Glutamatergic neuron (in vitro differentiated cells): ENCODE data around the gene TSPAN31. TPM values are rescaled to one million over a fixed set of nuclear protein-coding genes. Genes with fewer than 3 reads are reported as not detected.

Source experiments
- DNase-seq: peaks from one replicate; pipeline ENCODE4 v3.0.0; 2022
- H3K27ac Mint-ChIP-seq: one replicate; pipeline ENCODE4 v1.8.0; 2020; ENCODE audit warnings: mild to moderate bottlenecking, mixed read lengths, inconsistent platforms; ENCODE audit not compliant: unreplicated experiment
- H3K27me3 Mint-ChIP-seq: one replicate; pipeline ENCODE4 v1.8.0; 2020; ENCODE audit warnings: mild to moderate bottlenecking, moderate library complexity, mixed read lengths, inconsistent platforms; ENCODE audit not compliant: unreplicated experiment
- H3K36me3 Mint-ChIP-seq: one replicate; pipeline ENCODE4 v1.8.0; 2020; ENCODE audit warnings: mild to moderate bottlenecking, mixed read lengths, inconsistent platforms; ENCODE audit not compliant: unreplicated experiment
- H3K4me1 Mint-ChIP-seq: one replicate; pipeline ENCODE4 v1.8.0; 2020; ENCODE audit warnings: mild to moderate bottlenecking, low read depth, mixed read lengths, inconsistent platforms; ENCODE audit not compliant: unreplicated experiment
- H3K4me3 Mint-ChIP-seq: one replicate; pipeline ENCODE4 v1.8.0; 2020; ENCODE audit warnings: mild to moderate bottlenecking, mixed read lengths, inconsistent platforms; ENCODE audit not compliant: unreplicated experiment
- H3K9me3 Mint-ChIP-seq: one replicate; pipeline ENCODE4 v1.8.0; 2020; ENCODE audit warnings: mild to moderate bottlenecking, moderate library complexity, mixed read lengths, inconsistent platforms; ENCODE audit not compliant: unreplicated experiment
- CTCF ChIP-seq: fragments of 200-600 bp; sonication (generic); IDR thresholded peaks from one replicate; pipeline ENCODE4 v1.5.0; 2021; ENCODE audit not compliant: partially characterized antibody, unreplicated experiment
- long read RNA-seq: library from polyadenylated mRNA; unstranded; transcript quantifications from one replicate; pipeline ENCODE4 v2.0.0, GENCODE V29; 2020; ENCODE audit not compliant: unreplicated experiment
- total RNA-seq: library from RNA; stranded (reverse); fragmentation: NEBNext Ultra II Directional; extraction: Animal tissue kit (Norgen Biotek cat#: 25700); gene quantifications from one replicate; pipeline ENCODE4 v1.2.1, GENCODE V29; 2021; ENCODE audit not compliant: unreplicated experiment

Gene TSPAN31
- total RNA-seq = 27.2 TPM
- long read RNA-seq, transcript TSPAN31-201 (6 exons, 1,849 nt) = major isoform, 9 of 17 reads
- long read RNA-seq, partial matches to known transcripts = 6 of 17 reads
- long read RNA-seq, other reads (novel, unspliced or antisense) = 2 of 17 reads

GRCh38 chr12:57744777-57745484, at the start of gene TSPAN31:
Gene TSPAN31, plus strand, starts transcription at chr12:57745039. Its CDS starts 116 bp downstream, at chr12:57745155.
- peak; percentile 94 for DNase-seq
- H3K27me3 Mint-ChIP-seq = peaks cover 17% of the 10 kb centered on the region
- peak within 1 kb of the TSS; percentile 92 for H3K4me3 Mint-ChIP-seq
- peaks cover 3% of the 10 kb centered on the region for H3K36me3 Mint-ChIP-seq
- TF ChIP-seq CTCF = no peak
- peak within 1 kb of the TSS; percentile 96 for H3K27ac Mint-ChIP-seq
- H3K9me3 Mint-ChIP-seq = peaks cover 15% of the 10 kb centered on the region
- H3K4me1 Mint-ChIP-seq = peaks cover 4% of the 10 kb centered on the region

GRCh38 chr12:57695770-57696432, 48.9 kb upstream of the TSPAN31 start:
- Mint-ChIP-seq H3K27me3 (peaks cover 6% of the 10 kb centered on the region), H3K4me1 (no peaks in the 10 kb centered on the region), H3K9me3 (peaks cover 5% of the 10 kb centered on the region), H3K27ac (no peak overlapping the region), H3K36me3 (peaks cover 23% of the 10 kb centered on the region), H3K4me3 (no peak overlapping the region)
- no peak for DNase-seq
- TF ChIP-seq CTCF = no peak

- no peak for DNase-seq
These were observed 47.8 kb upstream of the TSPAN31 start for GRCh38 chr12:57697076-57697475.

GRCh38 chr12:57698414-57698813, 46.4 kb upstream of the TSPAN31 start:
- no peak for DNase-seq
- Mint-ChIP-seq H3K27ac (no peak overlapping the region), H3K27me3 (peaks cover 6% of the 10 kb centered on the region), H3K36me3 (peaks cover 34% of the 10 kb centered on the region), H3K4me3 (peak overlapping the region; percentile 2), H3K9me3 (peaks cover 6% of the 10 kb centered on the region), H3K4me1 (no peaks in the 10 kb centered on the region)
- TF ChIP-seq CTCF = no peak

More at GRCh38 chr12:57697076-57697475, 47.8 kb upstream of the TSPAN31 start:
- Mint-ChIP-seq H3K4me3 (no peak overlapping the region), H3K27ac (no peak overlapping the region), H3K9me3 (peaks cover 5% of the 10 kb centered on the region), H3K4me1 (no peaks in the 10 kb centered on the region), H3K36me3 (peaks cover 24% of the 10 kb centered on the region), H3K27me3 (peaks cover 6% of the 10 kb centered on the region)
- TF ChIP-seq CTCF = no peak

- Mint-ChIP-seq H3K9me3 (peaks cover 6% of the 10 kb centered on the region), H3K27me3 (peaks cover 6% of the 10 kb centered on the region), H3K27ac (peak overlapping the region; percentile 17), H3K36me3 (peaks cover 39% of the 10 kb centered on the region), H3K4me1 (no peaks in the 10 kb centered on the region), H3K4me3 (no peak overlapping the region)
- DNase-seq = no peak
- no peak for TF ChIP-seq CTCF
These were observed 44.5 kb upstream of the TSPAN31 start for GRCh38 chr12:57700317-57700716.
